ENCODE measurements around the gene EHBP1. TPM values are rescaled to one million over a fixed set of nuclear protein-coding genes. Genes with fewer than 3 reads are reported as not detected.

EHBP1 gene
- total RNA-seq, 1 donor from 2014 or later: 67.4 TPM

GRCh38 chr2:62768615-62769014 lies 63.1 kb downstream of the EHBP1 start:
- no peak for TF ChIP-seq CTCF (IDR thresholded peaks at IDR 0.05; ENCODE audit: unreplicated experiment)
- no peaks in the 10 kb centered on the region for H3K27me3 Mint-ChIP-seq (ENCODE audit: low read depth)
- H3K4me1 Mint-ChIP-seq: no peaks in the 10 kb centered on the region
- H3K36me3 Mint-ChIP-seq: peaks cover 32% of the 10 kb centered on the region
- no peak for DNase-seq (ENCODE audit: low spot score in 2 of 2, unreplicated experiment in 2 of 2)
- no peak overlapping the region for H3K27ac Mint-ChIP-seq
- H3K9me3 Mint-ChIP-seq: peaks cover 31% of the 10 kb centered on the region
- no peak overlapping the region for H3K4me3 Mint-ChIP-seq

DNA sequence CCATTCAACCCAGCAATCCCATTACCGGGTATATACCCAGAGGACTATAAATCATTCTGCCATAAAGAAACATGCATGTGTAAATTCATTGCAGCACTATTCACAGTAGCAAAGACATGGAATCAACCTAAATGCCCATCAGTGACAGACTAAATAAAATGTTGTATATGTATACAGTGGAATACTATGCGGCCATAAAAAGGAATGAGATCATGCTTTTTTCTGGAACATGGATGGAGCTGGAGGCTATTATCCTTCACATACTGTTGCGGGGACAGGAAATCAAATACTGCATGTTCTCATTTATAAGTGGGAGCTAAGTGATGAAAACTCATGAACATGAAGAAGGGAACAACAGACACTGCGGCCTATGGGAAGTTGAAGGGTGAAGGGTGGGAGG lies 65.1 kb downstream of the EHBP1 start:
- Mint-ChIP-seq H3K36me3 (peaks cover 32% of the 10 kb centered on the region), H3K27ac (no peak overlapping the region), H3K27me3 (ENCODE audit: low read depth) (no peaks in the 10 kb centered on the region), H3K9me3 (peaks cover 31% of the 10 kb centered on the region), H3K4me3 (no peak overlapping the region), H3K4me1 (no peaks in the 10 kb centered on the region)
- DNase-seq (ENCODE audit: low spot score in 2 of 2, unreplicated experiment in 2 of 2): no peak
- no peak for TF ChIP-seq CTCF (IDR thresholded peaks at IDR 0.05; ENCODE audit: unreplicated experiment)

DNA sequence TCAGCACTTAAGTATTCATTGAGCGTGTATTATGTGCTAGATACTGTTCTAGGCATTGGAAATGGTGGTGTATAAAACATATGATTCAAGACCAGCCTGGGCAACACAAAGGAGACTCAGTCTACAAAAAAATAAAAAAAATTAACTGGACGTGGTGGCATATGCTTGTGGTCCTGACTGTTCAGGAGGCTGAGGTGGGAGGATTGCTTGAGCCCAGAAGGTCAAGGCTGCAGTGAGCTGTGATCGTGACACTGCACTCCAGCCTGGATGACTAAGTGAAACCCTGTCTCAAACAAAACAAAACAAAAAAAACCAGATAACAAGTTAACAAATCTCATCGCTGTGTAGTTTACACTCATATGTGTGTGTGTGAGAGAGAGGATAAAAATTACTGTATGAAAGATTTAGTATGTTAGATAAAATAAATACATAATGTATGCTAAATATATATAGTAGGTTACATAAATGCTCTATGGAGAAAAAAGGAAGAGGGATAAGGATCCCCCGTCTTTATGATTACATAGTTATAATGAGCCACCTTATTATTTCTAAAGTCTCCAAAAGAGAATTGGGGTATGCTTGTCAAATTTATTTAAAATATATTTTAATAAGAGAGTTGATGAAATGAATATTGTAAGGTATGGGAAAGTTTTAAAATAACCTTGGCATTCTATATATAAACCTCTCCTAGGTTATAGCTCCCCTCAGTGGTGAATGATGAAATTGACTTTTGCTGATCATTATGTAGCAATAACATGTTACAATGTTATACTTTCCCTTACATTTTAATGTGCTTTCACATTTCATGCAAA lies 69.2 kb downstream of the EHBP1 start:
- H3K27ac Mint-ChIP-seq: no peak overlapping the region
- peaks cover 10% of the 10 kb centered on the region for H3K9me3 Mint-ChIP-seq
- no peak for DNase-seq (ENCODE audit: low spot score in 2 of 2, unreplicated experiment in 2 of 2)
- H3K4me1 Mint-ChIP-seq: no peaks in the 10 kb centered on the region
- H3K36me3 Mint-ChIP-seq: peaks cover 11% of the 10 kb centered on the region
- no peaks in the 10 kb centered on the region for H3K27me3 Mint-ChIP-seq (ENCODE audit: low read depth)
- TF ChIP-seq CTCF (IDR thresholded peaks at IDR 0.05; ENCODE audit: unreplicated experiment): peak; percentile 68
- H3K4me3 Mint-ChIP-seq: no peak overlapping the region

DNA sequence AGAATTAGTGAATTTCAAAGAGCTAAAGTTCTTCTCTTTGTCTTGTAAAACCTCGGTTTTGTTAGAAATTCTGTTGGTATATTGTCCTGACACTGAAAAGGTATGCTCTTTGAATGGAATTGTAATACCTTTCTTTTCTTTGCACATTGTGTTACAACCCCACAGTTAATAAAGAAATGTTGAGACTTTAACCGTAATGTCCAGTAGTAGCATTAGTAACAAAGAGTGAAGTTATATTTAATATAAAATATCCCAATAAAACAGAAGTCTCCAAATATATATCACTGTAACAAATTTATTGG lies 69.8 kb downstream of the EHBP1 start:
- Mint-ChIP-seq H3K4me3 (no peak overlapping the region), H3K27ac (no peak overlapping the region), H3K9me3 (peaks cover 5% of the 10 kb centered on the region), H3K27me3 (ENCODE audit: low read depth) (no peaks in the 10 kb centered on the region), H3K36me3 (peaks cover 6% of the 10 kb centered on the region), H3K4me1 (no peaks in the 10 kb centered on the region)
- DNase-seq (ENCODE audit: low spot score in 2 of 2, unreplicated experiment in 2 of 2): no peak
- TF ChIP-seq CTCF (IDR thresholded peaks at IDR 0.05; ENCODE audit: unreplicated experiment): no peak

- no peak for DNase-seq (ENCODE audit: low spot score in 2 of 2, unreplicated experiment in 2 of 2)
- H3K4me3 Mint-ChIP-seq: no peak overlapping the region
- peaks cover 12% of the 10 kb centered on the region for H3K36me3 Mint-ChIP-seq
- H3K4me1 Mint-ChIP-seq: peaks cover 4% of the 10 kb centered on the region
- H3K27ac Mint-ChIP-seq: no peak overlapping the region
- H3K9me3 Mint-ChIP-seq: peaks cover 9% of the 10 kb centered on the region
- no peak for TF ChIP-seq CTCF (IDR thresholded peaks at IDR 0.05; ENCODE audit: unreplicated experiment)
- no peaks in the 10 kb centered on the region for H3K27me3 Mint-ChIP-seq (ENCODE audit: low read depth)
These were observed 78.2 kb downstream of the EHBP1 start for GRCh38 chr2:62783679-62784078.
